HG03039 (cell line): ENCODE results near the gene CAPN3.

Experiments used
- ATAC-seq: cut with Tn5 transposase; IDR thresholded peaks from one replicate; pipeline ENCODE4 v1.9.1; 2021; ENCODE audit warnings: mild to moderate bottlenecking, moderate library complexity; ENCODE audit not compliant: unreplicated experiment

CAPN3 gene

GRCh38 chr15:42449770-42450424, 90.6 kb downstream of the CAPN3 start:
- no peak for ATAC-seq

DNA sequence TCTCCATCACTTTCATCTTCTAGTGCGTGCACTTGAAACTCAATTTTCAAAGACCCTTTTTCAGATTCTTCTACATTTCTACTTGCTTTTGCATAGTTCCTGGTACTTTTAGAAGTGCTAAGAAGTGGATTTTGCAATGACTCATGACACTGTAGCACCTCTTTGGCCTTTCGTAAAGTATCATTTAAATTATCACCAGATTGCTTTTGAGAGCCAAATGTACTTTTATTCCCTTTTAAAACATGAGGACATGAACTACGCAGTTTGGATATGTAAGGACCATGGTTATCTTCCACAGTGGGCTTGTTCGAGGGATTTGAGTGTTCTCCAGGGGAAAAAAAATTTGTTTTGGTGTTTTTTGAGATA, 91.1 kb downstream of the CAPN3 start:
- ATAC-seq: no peak

GRCh38 chr15:42453826-42454225, 94.5 kb downstream of the CAPN3 start:
- ATAC-seq: no peak

DNA sequence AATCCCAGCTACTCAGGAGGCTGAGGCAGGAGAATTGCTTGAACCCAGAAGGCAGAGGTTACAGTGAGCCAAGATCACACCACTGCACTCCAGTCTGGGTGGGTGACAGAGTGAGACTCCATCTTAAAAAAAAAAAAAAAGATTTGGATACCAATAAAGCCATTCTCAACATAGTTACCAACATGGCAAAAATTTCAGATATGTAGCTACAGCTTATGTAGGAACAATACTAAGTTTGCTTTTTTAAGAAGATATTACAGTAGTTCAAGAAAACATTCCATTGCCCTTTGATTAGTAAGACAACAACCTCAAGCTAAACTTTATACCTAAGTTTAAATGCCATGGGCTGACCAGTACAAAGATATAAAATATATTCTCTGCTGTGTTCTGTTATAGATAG, 97.2 kb downstream of the CAPN3 start:
- ATAC-seq: no peak

- no peak for ATAC-seq
Measured at GRCh38 chr15:42456971-42457370, 97.7 kb downstream of the CAPN3 start.

DNA sequence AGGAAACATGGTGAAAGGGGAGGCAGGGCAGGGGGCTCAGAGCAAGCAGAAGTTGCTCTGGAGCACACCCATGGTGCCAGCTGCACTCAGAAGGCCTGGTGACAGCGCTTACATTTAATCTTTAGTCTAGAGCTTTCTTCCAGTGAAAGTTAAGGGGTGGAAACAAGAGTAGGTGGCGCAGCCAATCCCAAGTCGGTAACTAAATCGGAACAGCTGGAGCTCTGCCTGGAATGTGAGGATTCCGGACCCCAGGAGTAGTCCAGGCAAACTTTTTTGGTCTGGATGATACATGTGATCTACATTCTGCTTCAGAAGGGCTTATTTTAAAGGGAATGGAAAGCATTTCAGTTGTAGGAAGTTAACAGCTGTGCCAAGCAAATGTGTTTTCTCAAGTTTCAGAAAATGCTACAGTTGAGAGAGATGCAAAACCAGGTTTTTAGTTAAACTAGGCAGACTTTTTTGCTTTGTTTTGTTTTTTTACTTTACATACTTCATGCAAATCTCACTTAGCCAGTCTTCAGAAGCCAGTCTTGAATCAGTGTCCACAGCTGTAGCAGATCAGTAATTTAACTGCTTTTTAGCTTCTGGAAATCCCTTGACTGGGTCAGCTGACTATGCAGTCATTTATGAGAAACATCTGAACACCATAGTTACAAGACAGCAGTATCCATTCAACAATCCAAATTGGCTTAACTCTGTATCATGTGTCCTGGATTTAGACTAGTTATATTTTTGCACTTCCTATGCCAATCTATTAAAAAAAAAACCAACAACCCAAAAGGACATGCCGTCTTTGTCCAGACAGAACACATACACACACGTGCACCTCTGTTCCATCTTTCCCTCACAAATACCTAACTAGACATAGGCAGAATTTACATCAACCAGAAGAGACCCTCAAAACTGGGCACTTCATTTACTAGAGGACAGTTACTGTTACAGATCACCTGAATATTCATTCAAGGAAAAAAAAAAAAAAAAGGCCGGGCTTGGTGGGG, 98.4 kb downstream of the CAPN3 start:
- ATAC-seq: no peak

GRCh38 chr15:42461261-42461660, 102.0 kb downstream of the CAPN3 start:
- no peak for ATAC-seq
